UCSD-AML1 (cell line): ENCODE results near the gene TUBB2A.
A peak's percentile ranks its signal among the peaks of the same experiment; 100 is the strongest.
"Not testable (repeated sequence)": the region's sequence is repeated elsewhere in the genome, so short reads cannot be mapped to it uniquely, and the experiment has no call there.

Experiments
- DNase-seq: peaks from one replicate; lab custom pipeline; 2025; ENCODE audit not compliant: unreplicated experiment; lab: John Stamatoyannopoulos, UW

The TUBB2A gene

GRCh38 chr6:3156184-3157130 is 887 bp downstream of the TUBB2A start:
- DNase-seq: not testable (repeated sequence)

GRCh38 chr6:3155416-3155815 is 1.9 kb downstream of the TUBB2A start:
- DNase-seq: not testable (repeated sequence)

- DNase-seq: no peak
These were observed 4.7 kb downstream of the TUBB2A start for GRCh38 chr6:3152689-3153088.

GRCh38 chr6:3151691-3152090 is 5.7 kb downstream of the TUBB2A start:
- DNase-seq: no peak

GRCh38 chr6:3147914-3148757 is 9.2 kb downstream of the TUBB2A start:
- DNase-seq: no peak

- DNase-seq: no peak
These were observed 12.8 kb downstream of the TUBB2A start for GRCh38 chr6:3144571-3144970.

- no peak for DNase-seq
These were observed 14.2 kb downstream of the TUBB2A start for GRCh38 chr6:3143158-3143557.

- no peak for DNase-seq
These were observed 14.8 kb downstream of the TUBB2A start for GRCh38 chr6:3142536-3142935.

- no peak for DNase-seq
These were observed 17.1 kb downstream of the TUBB2A start for GRCh38 chr6:3140201-3140600.

- peak; percentile 79 for DNase-seq
These were observed 18.0 kb downstream of the TUBB2A start for GRCh38 chr6:3139090-3139903.

GRCh38 chr6:3138341-3138740 is 19.0 kb downstream of the TUBB2A start:
- DNase-seq: no peak

GRCh38 chr6:3137873-3138272 is 19.5 kb downstream of the TUBB2A start:
- not testable (repeated sequence) for DNase-seq

GRCh38 chr6:3137057-3137777 is 20.1 kb downstream of the TUBB2A start:
- no peak for DNase-seq

GRCh38 chr6:3136292-3137011 is 20.9 kb downstream of the TUBB2A start:
- no peak for DNase-seq

- no peak for DNase-seq
These were observed 21.6 kb downstream of the TUBB2A start for GRCh38 chr6:3135668-3136291.

- DNase-seq: no peak
These were observed 23.8 kb downstream of the TUBB2A start for GRCh38 chr6:3133515-3133914.

GRCh38 chr6:3131695-3132094 is 25.6 kb downstream of the TUBB2A start:
- no peak for DNase-seq

GRCh38 chr6:3128356-3129108 is 28.8 kb downstream of the TUBB2A start:
- DNase-seq: no peak

GRCh38 chr6:3125815-3126214 is 31.5 kb downstream of the TUBB2A start:
- no peak for DNase-seq
